GM19351 (cell line): ENCODE results near the gene CNFN.
"Not testable (repeated sequence)": the region's sequence is repeated elsewhere in the genome, so short reads cannot be mapped to it uniquely, and the experiment has no call there.

Source experiments
- ATAC-seq: cut with Tn5 transposase; IDR thresholded peaks from one replicate; pipeline ENCODE4 v1.9.1; 2021; ENCODE audit warnings: mild to moderate bottlenecking, moderate library complexity; ENCODE audit not compliant: unreplicated experiment

CNFN gene

GRCh38 chr19:42352301-42353259 lies 37.5 kb downstream of the CNFN start:
- ATAC-seq = no peak

DNA sequence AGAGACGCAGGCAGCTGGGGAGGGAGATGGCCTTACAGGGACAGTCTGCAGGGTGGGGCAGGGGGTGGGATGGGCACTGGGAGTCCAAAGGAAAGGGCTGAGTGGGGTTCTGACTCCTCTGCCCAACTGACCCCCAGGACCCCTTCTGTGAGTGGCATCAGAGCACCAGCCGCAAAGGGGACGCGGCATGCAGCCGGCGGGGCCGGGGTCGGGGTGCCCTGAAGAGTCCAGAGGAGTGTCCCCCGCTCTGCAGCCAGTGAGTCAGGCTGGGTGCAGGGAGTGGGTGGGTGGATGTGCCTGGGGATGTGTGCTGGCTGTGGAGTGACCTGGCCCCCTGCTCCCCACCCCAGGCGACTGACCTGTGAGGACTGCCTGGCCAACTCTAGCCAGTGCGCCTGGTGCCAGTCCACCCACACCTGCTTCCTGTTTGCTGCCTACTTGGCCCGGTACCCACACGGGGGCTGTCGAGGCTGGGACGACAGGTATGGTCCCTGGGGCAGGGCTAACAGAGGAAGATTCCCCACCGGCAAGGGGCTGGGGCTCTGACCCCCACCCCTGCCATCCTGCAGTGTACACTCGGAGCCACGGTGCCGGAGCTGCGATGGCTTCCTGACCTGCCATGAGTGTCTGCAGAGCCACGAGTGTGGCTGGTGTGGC lies 38.9 kb downstream of the CNFN start:
- ATAC-seq = no peak

DNA sequence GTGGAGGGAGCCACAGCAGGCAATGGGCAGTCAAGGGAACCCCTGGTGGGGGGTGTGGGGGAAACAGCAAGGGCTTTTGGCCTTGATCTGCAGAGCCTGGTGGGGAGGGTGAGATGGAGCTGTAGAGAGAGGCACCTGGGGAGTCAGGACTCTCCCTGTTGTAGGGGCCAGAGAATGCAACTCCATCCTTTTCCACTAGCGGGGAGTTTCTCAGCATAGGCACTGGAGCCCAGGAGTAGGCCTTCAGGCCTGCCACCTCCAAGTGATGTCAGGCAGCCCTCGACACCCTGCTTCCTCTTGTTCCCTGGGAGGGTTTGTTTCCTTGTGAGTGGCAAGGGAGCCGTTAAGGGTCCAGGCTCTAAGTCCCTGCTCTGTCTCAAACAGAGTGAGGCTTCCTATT lies 39.7 kb downstream of the CNFN start:
- ATAC-seq = no peak

DNA sequence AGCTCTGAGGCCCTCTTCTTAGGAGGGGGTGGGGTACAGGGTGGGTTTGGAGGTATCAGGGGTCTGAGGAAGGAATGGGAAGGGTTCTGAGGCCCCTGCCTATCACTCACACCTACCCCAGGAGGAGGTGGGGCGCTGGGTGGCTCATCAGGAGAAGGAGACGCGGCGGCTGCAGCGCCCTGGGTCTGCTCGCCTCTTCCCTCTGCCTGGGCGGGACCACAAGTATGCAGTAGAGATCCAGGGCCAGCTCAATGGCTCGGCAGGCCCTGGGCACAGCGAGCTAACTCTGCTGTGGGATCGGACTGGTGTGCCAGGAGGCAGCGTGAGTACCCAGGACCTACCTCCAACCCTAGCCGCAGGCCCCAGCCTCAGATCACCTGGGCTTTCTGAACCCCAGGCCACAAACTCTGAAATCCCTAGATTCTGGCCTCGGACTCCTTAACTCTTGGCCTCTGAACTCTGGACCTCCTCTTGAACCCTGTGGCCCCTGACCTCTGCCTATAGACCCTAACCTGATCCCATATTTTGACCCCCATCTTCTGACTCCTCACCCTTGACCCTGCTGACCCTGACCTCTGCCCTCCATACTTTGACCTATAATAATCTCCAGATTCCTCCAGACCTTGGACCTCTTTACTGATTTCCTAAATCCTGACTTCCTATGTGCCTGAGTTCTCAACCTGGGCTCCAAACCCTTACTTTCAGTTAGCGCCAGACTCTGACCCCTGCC lies 40.6 kb downstream of the CNFN start:
- no peak for ATAC-seq

- ATAC-seq = no peak
Observed at GRCh38 chr19:42348211-42348610, 41.9 kb downstream of the CNFN start.

DNA sequence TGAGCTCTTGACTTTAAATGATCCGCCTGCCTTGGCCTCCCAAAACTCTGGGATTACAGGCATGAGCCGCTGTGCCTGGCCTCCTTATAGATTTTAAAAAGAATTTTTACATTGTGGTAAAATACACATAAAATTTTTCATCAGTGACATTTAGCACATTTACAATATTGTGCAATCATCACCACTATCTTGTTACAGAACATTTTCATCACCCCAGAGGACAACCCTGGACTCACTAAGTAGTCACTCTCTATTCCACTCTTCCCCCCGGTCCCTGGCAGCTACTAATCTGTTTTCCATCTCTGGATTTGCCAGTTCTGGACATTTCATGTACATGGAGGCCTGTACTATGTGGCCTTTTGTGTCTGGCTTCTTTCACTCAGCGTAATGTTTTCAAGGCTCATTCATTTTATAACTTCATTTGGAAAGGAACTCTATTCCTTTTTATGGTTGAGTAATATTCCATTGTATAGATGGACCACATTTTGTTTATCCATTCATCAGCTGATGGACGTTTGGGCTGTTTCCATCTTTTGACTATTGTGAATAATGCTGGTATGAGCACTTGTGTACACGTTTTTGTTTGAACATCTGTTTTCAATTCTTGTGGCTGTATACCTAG lies 44.8 kb downstream of the CNFN start:
- ATAC-seq = no peak

GRCh38 chr19:42344336-42344893 lies 45.7 kb downstream of the CNFN start:
- ATAC-seq = no peak

DNA sequence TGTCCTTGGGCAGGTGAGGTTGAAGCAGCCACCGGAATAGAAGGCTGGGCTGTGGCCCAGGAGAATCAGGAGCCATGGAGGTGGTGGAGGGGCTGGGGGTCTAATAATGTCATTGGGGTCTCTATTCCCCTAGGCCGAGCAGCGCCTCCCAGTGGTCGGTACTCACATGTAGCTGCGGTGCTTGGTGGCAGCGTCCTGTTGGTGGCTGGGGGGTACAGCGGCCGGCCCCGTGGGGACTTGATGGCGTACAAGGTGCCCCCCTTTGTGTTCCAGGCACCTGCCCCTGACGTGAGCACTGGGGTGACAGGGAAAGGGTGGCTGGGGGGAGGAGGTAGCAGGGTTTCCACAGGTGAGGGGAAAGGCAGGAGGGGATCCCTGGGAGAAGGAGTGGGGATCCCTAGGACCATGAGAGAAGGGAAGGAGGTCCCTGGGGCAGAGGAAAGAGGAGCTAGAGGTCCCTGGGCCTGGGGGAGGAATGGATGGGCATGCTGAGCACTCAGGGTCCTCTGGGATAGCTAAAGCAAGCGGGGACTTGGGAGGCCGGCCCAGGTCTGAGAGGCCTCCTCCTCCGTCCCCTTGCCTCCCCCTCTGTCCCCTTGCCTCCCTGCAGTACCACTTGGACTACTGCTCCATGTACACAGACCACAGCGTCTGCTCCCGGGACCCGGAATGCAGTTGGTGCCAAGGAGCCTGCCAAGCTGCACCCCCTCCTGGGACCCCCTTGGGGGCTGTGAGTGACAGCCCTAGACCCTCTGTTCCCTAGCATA lies 46.6 kb downstream of the CNFN start:
- ATAC-seq = no peak

GRCh38 chr19:42339922-42340321 lies 50.2 kb downstream of the CNFN start:
- ATAC-seq = not testable (repeated sequence)

- ATAC-seq = not testable (repeated sequence)
Observed at GRCh38 chr19:42339126-42339860, 50.8 kb downstream of the CNFN start.
